ENCODE results near the gene NR5A2.

NR5A2 gene

GRCh38 chr1:200034761-200035396 is 7.4 kb downstream of the NR5A2 start:
- TF ChIP-seq, protein P1, sequence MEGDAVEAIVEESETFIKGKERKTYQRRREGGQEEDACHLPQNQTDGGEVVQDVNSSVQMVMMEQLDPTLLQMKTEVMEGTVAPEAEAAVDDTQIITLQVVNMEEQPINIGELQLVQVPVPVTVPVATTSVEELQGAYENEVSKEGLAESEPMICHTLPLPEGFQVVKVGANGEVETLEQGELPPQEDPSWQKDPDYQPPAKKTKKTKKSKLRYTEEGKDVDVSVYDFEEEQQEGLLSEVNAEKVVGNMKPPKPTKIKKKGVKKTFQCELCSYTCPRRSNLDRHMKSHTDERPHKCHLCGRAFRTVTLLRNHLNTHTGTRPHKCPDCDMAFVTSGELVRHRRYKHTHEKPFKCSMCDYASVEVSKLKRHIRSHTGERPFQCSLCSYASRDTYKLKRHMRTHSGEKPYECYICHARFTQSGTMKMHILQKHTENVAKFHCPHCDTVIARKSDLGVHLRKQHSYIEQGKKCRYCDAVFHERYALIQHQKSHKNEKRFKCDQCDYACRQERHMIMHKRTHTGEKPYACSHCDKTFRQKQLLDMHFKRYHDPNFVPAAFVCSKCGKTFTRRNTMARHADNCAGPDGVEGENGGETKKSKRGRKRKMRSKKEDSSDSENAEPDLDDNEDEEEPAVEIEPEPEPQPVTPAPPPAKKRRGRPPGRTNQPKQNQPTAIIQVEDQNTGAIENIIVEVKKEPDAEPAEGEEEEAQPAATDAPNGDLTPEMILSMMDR (IDR thresholded peaks at IDR 0.05; ENCODE audit: low read length, missing control alignments), result no peak
- H3K4me3 ChIP-seq (replicated peaks; ENCODE audit: low read depth, low read length), result peak overlapping the region; percentile 40
- DNase-seq (ENCODE audit: low read depth), result no peak

DNA sequence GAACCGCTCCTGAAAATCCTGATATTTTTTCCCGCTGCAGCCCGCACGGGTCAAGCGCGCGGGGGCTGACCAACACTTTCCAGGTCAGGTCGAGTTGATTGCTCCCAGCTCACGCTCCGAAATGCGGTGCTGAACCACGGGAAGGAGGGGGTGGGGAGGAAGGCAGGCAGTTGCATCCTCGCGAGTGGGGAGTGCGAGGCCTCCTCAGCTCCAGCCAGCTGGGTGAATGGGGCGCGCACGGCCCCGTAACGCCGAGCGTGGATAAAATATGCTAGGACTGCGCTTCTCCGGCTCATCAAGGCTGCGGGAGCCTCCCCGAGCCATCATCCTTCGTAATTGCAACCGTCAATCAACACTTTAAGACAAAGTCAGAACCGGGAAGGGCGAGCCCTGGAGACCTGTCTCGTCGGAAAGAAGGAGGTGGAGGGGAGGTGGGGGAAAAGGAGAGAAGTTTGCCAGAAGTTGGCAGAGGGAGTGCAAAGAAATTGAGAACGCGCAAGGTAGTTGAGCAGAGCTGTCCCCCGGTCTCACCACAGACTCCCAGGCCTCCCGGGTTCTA is 8.0 kb downstream of the NR5A2 start:
- H3K4me3 ChIP-seq (replicated peaks; ENCODE audit: low read depth, low read length), result peak overlapping the region; percentile 40

DNA sequence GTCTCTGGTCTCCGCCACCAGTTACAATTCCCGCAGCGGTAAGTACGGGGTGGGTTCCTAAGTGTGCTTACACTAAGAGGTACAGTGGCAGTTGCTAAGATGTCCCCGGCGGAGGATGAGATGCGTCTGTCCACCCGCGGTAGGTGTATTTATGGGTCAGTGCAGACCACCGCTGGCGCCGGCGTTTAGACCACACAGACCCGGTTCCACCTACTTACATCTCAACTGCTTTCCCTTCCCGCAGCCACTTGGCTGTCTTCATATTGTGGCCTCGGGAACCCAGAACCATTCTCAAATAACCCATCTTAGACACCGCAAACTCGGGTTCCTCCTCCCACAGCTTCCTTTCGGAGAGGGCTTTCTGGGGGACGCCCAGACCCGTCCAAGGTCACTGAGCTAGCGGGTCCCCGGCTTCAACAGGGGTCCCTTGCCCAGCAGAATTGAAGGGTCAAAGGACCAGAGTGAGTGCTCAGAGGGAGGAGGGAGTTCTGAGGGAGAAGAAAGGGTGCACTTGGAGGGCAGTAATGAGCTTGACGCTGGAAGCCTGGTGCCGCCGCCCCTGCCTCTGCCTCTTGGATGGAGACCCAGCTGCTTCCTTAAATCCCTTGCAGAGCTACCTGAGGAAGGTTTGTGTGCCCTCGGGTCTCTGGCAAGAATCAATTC is 8.6 kb downstream of the NR5A2 start:
- DNase-seq (ENCODE audit: low read depth), result no peak
- H3K4me3 ChIP-seq (replicated peaks; ENCODE audit: low read depth, low read length), result no peak overlapping the region
- TF ChIP-seq, protein P1 (IDR thresholded peaks at IDR 0.05; ENCODE audit: low read length, missing control alignments), result no peak

More for the DNA sequence above, 8.0 kb downstream of the NR5A2 start:
- TF ChIP-seq, protein P1 (IDR thresholded peaks at IDR 0.05; ENCODE audit: low read length, missing control alignments), result no peak
- no peak for DNase-seq (ENCODE audit: low read depth)

GRCh38 chr1:200036619-200037270 is 9.2 kb downstream of the NR5A2 start:
- no peak overlapping the region for H3K4me3 ChIP-seq (replicated peaks; ENCODE audit: low read depth, low read length)
- TF ChIP-seq, protein P1 (IDR thresholded peaks at IDR 0.05; ENCODE audit: low read length, missing control alignments), result no peak
- DNase-seq (ENCODE audit: low read depth), result no peak

GRCh38 chr1:200037501-200037900 is 10.0 kb downstream of the NR5A2 start:
- TF ChIP-seq, protein P1 (IDR thresholded peaks at IDR 0.05; ENCODE audit: low read length, missing control alignments), result no peak
- DNase-seq (ENCODE audit: low read depth), result no peak
- H3K4me3 ChIP-seq (replicated peaks; ENCODE audit: low read depth, low read length), result no peak overlapping the region

DNA sequence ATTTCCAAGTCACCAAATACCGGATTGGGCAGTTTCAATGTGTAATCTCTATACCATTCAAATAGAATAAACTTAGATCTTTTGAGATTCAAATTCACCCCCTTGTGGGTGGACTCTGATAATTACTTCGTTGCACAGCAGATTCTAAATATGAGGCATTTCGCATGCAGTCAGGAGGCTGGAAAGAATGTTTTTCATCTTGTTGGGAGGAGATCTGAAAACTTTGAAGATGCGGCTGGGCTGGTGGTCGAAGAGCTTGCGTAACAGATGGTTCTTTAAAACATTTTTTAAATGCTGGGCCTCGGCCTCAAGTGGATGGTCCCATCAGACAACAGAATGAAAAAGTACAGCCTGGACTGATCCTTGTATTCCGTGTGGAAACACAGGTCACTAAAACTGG is 10.4 kb downstream of the NR5A2 start:
- TF ChIP-seq, protein P1 (IDR thresholded peaks at IDR 0.05; ENCODE audit: low read length, missing control alignments), result no peak
- no peak for DNase-seq (ENCODE audit: low read depth)
- H3K4me3 ChIP-seq (replicated peaks; ENCODE audit: low read depth, low read length), result no peak overlapping the region

All from fibroblast of pulmonary artery (primary cell).